ENCODE results near the gene LRP2.

Gene LRP2

DNA sequence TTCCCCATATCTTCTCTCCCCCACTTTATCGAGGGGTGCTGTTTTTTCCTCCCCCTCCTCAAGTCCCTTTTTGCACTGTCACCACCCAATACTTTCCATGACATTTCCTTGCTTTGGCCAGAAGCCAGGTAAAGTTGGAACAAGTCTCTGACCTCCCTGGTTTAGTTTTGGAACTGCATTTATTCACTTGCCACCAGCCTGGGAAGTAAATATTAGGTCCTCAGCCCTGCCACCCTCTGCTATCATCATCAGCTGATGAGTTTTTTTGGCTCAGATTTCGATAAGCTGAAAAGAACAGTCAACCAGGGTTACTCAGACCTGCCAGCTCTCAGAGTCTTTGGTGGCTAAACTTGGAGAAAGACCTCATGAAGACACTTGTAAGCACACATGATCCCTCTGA is 246.0 kb downstream of the LRP2 start:
- no peaks in the 10 kb centered on the region for H3K36me3 ChIP-seq (ENCODE audit: control insufficient read depth in 1 of 2, insufficient read depth in 2 of 2, low read length in 2 of 2)

GRCh38 chr2:169114056-169114455 is 248.3 kb downstream of the LRP2 start:
- H3K9me3 ChIP-seq (ENCODE audit: control insufficient read depth in 1 of 2, low read length in 2 of 2), result no peaks in the 10 kb centered on the region
- no peak overlapping the region for H3K27ac ChIP-seq (ENCODE audit: low read depth, low read length)
- H3K4me1 ChIP-seq (ENCODE audit: control insufficient read depth in 1 of 2, insufficient read depth in 2 of 2, low read length in 2 of 2), result no peaks in the 10 kb centered on the region
- H3K4me3 ChIP-seq (ENCODE audit: low read depth in 1 of 2, low read length in 2 of 2), result no peak overlapping the region
- H3K9ac ChIP-seq (ENCODE audit: low read depth in 1 of 2, low read length in 2 of 2), result no peak overlapping the region
- no peaks in the 10 kb centered on the region for H3K36me3 ChIP-seq (ENCODE audit: control insufficient read depth in 1 of 2, insufficient read depth in 2 of 2, low read length in 2 of 2)
- H3K27me3 ChIP-seq (ENCODE audit: control insufficient read depth in 1 of 2, insufficient read depth in 2 of 2, low read length in 2 of 2), result no peaks in the 10 kb centered on the region

More for the DNA sequence above, 246.0 kb downstream of the LRP2 start:
- Histone ChIP-seq H3K4me3 (ENCODE audit: low read depth in 1 of 2, low read length in 2 of 2) (no peak overlapping the region), H3K9ac (ENCODE audit: low read depth in 1 of 2, low read length in 2 of 2) (no peak overlapping the region), H3K9me3 (ENCODE audit: control insufficient read depth in 1 of 2, low read length in 2 of 2) (no peaks in the 10 kb centered on the region), H3K27ac (ENCODE audit: low read depth, low read length) (no peak overlapping the region), H3K4me1 (ENCODE audit: control insufficient read depth in 1 of 2, insufficient read depth in 2 of 2, low read length in 2 of 2) (no peaks in the 10 kb centered on the region), H3K27me3 (ENCODE audit: control insufficient read depth in 1 of 2, insufficient read depth in 2 of 2, low read length in 2 of 2) (no peaks in the 10 kb centered on the region)

- H3K27ac ChIP-seq (ENCODE audit: low read depth, low read length), result no peak overlapping the region
- H3K4me1 ChIP-seq (ENCODE audit: control insufficient read depth in 1 of 2, insufficient read depth in 2 of 2, low read length in 2 of 2), result no peaks in the 10 kb centered on the region
- H3K36me3 ChIP-seq (ENCODE audit: control insufficient read depth in 1 of 2, insufficient read depth in 2 of 2, low read length in 2 of 2), result no peaks in the 10 kb centered on the region
- H3K27me3 ChIP-seq (ENCODE audit: control insufficient read depth in 1 of 2, insufficient read depth in 2 of 2, low read length in 2 of 2), result no peaks in the 10 kb centered on the region
- H3K9ac ChIP-seq (ENCODE audit: low read depth in 1 of 2, low read length in 2 of 2), result no peak overlapping the region
- H3K4me3 ChIP-seq (ENCODE audit: low read depth in 1 of 2, low read length in 2 of 2), result no peak overlapping the region
- H3K9me3 ChIP-seq (ENCODE audit: control insufficient read depth in 1 of 2, low read length in 2 of 2), result no peaks in the 10 kb centered on the region
Measured at GRCh38 chr2:169112841-169113240, 249.5 kb downstream of the LRP2 start.

- Histone ChIP-seq H3K9ac (ENCODE audit: low read depth in 1 of 2, low read length in 2 of 2) (no peak overlapping the region), H3K27me3 (ENCODE audit: control insufficient read depth in 1 of 2, insufficient read depth in 2 of 2, low read length in 2 of 2) (no peaks in the 10 kb centered on the region), H3K4me1 (ENCODE audit: control insufficient read depth in 1 of 2, insufficient read depth in 2 of 2, low read length in 2 of 2) (peaks cover 0 to 1% of the 10 kb centered on the region in 2 donors), H3K27ac (ENCODE audit: low read depth, low read length) (no peak overlapping the region), H3K36me3 (ENCODE audit: control insufficient read depth in 1 of 2, insufficient read depth in 2 of 2, low read length in 2 of 2) (no peaks in the 10 kb centered on the region), H3K9me3 (ENCODE audit: control insufficient read depth in 1 of 2, low read length in 2 of 2) (no peaks in the 10 kb centered on the region), H3K4me3 (ENCODE audit: low read depth in 1 of 2, low read length in 2 of 2) (no peak overlapping the region)
Measured at GRCh38 chr2:169110916-169111315, 251.4 kb downstream of the LRP2 start.

GRCh38 chr2:169110419-169110818 is 251.9 kb downstream of the LRP2 start:
- H3K27me3 ChIP-seq (ENCODE audit: control insufficient read depth in 1 of 2, insufficient read depth in 2 of 2, low read length in 2 of 2), result no peaks in the 10 kb centered on the region
- H3K9ac ChIP-seq (ENCODE audit: low read depth in 1 of 2, low read length in 2 of 2), result no peak overlapping the region
- H3K36me3 ChIP-seq (ENCODE audit: control insufficient read depth in 1 of 2, insufficient read depth in 2 of 2, low read length in 2 of 2), result no peaks in the 10 kb centered on the region
- H3K4me3 ChIP-seq (ENCODE audit: low read depth in 1 of 2, low read length in 2 of 2), result no peak overlapping the region
- H3K27ac ChIP-seq (ENCODE audit: low read depth, low read length), result no peak overlapping the region
- peaks cover 0 to 5% of the 10 kb centered on the region in 2 donors for H3K4me1 ChIP-seq (ENCODE audit: control insufficient read depth in 1 of 2, insufficient read depth in 2 of 2, low read length in 2 of 2)
- H3K9me3 ChIP-seq (ENCODE audit: control insufficient read depth in 1 of 2, low read length in 2 of 2), result no peaks in the 10 kb centered on the region

DNA sequence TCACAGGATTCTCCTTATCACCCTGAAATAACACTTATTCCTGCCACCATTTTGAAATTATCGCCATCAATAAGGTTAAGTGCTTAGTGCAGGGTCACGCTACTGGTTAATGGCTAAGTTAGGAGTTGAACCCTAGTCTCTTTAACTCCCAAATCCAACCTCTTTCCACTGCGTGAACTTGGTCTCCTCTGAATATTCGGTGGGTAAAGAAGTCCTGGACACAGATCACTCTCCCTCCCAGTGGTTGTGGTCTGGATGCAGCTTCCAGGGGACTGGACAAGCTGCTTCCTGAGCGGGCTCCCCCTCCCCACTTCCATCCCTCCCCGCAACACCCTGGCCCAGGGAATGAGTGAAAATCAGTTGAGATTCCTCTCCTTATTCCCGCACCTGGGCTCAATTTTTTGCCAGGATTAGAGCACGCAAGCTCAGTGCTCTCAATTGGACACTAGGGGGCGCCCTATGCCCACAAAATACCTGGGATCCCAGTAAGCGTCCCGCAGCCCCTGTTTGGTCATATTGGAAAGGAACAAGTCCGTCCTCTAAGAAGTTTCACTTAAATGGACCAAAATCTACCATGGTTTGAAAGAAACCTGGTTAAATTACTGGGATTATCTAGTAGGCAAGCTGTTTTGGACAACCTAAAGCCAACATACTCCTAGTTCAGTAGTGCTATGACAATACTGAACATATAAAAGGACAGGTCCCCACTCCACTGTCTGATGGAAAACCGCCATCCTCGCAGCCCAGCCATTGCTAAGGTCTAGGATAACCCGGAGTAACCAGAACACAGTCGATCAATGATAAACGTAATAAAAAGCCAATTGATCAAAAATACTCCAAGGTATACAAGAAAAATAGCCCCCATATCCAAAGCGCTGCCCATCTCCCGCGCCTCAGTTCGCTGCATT is 252.6 kb downstream of the LRP2 start:
- H3K36me3 ChIP-seq (ENCODE audit: control insufficient read depth in 1 of 2, insufficient read depth in 2 of 2, low read length in 2 of 2), result no peaks in the 10 kb centered on the region
- H3K9me3 ChIP-seq (ENCODE audit: control insufficient read depth in 1 of 2, low read length in 2 of 2), result no peaks in the 10 kb centered on the region
- H3K27me3 ChIP-seq (ENCODE audit: control insufficient read depth in 1 of 2, insufficient read depth in 2 of 2, low read length in 2 of 2), result no peaks in the 10 kb centered on the region
- no peak overlapping the region for H3K9ac ChIP-seq (ENCODE audit: low read depth in 1 of 2, low read length in 2 of 2)
- peaks cover 0 to 5% of the 10 kb centered on the region in 2 donors for H3K4me1 ChIP-seq (ENCODE audit: control insufficient read depth in 1 of 2, insufficient read depth in 2 of 2, low read length in 2 of 2)
- H3K27ac ChIP-seq (ENCODE audit: low read depth, low read length), result no peak overlapping the region
- no peak overlapping the region for H3K4me3 ChIP-seq (ENCODE audit: low read depth in 1 of 2, low read length in 2 of 2)

- Histone ChIP-seq H3K4me3 (ENCODE audit: low read depth in 1 of 2, low read length in 2 of 2) (no peak overlapping the region), H3K4me1 (ENCODE audit: control insufficient read depth in 1 of 2, insufficient read depth in 2 of 2, low read length in 2 of 2) (peaks cover 0 to 5% of the 10 kb centered on the region in 2 donors), H3K27ac (ENCODE audit: low read depth, low read length) (no peak overlapping the region)
Measured at GRCh38 chr2:169108099-169108884, 254.0 kb downstream of the LRP2 start.

DNA sequence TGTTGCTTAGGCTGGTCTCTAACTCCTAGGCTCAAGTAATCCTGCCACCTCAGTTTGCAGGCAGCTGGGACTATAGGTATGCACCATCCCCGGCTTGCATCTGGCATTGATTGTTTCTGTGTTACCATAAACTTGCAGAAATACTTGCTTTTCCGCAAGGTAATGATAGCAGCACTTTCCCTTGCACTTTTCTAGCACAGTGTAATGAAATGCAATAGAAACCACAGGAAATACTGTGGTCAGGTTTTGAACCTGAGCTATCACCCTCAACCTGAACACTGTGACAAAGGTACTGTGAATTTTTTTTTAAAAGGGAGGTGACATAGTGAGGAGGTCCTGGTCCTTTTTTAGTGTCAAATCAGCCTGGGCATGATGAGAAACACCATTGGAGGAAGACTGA is 254.7 kb downstream of the LRP2 start:
- no peaks in the 10 kb centered on the region for H3K36me3 ChIP-seq (ENCODE audit: control insufficient read depth in 1 of 2, insufficient read depth in 2 of 2, low read length in 2 of 2)
- H3K27ac ChIP-seq (ENCODE audit: low read depth, low read length), result no peak overlapping the region
- H3K4me1 ChIP-seq (ENCODE audit: control insufficient read depth in 1 of 2, insufficient read depth in 2 of 2, low read length in 2 of 2), result peaks cover 0 to 5% of the 10 kb centered on the region in 2 donors
- H3K4me3 ChIP-seq (ENCODE audit: low read depth in 1 of 2, low read length in 2 of 2), result no peak overlapping the region
- H3K27me3 ChIP-seq (ENCODE audit: control insufficient read depth in 1 of 2, insufficient read depth in 2 of 2, low read length in 2 of 2), result no peaks in the 10 kb centered on the region
- no peaks in the 10 kb centered on the region for H3K9me3 ChIP-seq (ENCODE audit: control insufficient read depth in 1 of 2, low read length in 2 of 2)
- no peak overlapping the region for H3K9ac ChIP-seq (ENCODE audit: low read depth in 1 of 2, low read length in 2 of 2)

More at GRCh38 chr2:169108099-169108884, 254.0 kb downstream of the LRP2 start:
- Histone ChIP-seq H3K36me3 (ENCODE audit: control insufficient read depth in 1 of 2, insufficient read depth in 2 of 2, low read length in 2 of 2) (no peaks in the 10 kb centered on the region), H3K9ac (ENCODE audit: low read depth in 1 of 2, low read length in 2 of 2) (no peak overlapping the region), H3K27me3 (ENCODE audit: control insufficient read depth in 1 of 2, insufficient read depth in 2 of 2, low read length in 2 of 2) (no peaks in the 10 kb centered on the region), H3K9me3 (ENCODE audit: control insufficient read depth in 1 of 2, low read length in 2 of 2) (no peaks in the 10 kb centered on the region)

- H3K4me3 ChIP-seq (ENCODE audit: low read depth in 1 of 2, low read length in 2 of 2), result no peak overlapping the region
- H3K36me3 ChIP-seq (ENCODE audit: control insufficient read depth in 1 of 2, insufficient read depth in 2 of 2, low read length in 2 of 2), result no peaks in the 10 kb centered on the region
- no peak overlapping the region for H3K9ac ChIP-seq (ENCODE audit: low read depth in 1 of 2, low read length in 2 of 2)
- H3K27me3 ChIP-seq (ENCODE audit: control insufficient read depth in 1 of 2, insufficient read depth in 2 of 2, low read length in 2 of 2), result no peaks in the 10 kb centered on the region
- no peaks in the 10 kb centered on the region for H3K9me3 ChIP-seq (ENCODE audit: control insufficient read depth in 1 of 2, low read length in 2 of 2)
- no peak overlapping the region for H3K27ac ChIP-seq (ENCODE audit: low read depth, low read length)
- H3K4me1 ChIP-seq (ENCODE audit: control insufficient read depth in 1 of 2, insufficient read depth in 2 of 2, low read length in 2 of 2), result peaks cover 0 to 5% of the 10 kb centered on the region in 2 donors
Measured at GRCh38 chr2:169106563-169107545, 255.5 kb downstream of the LRP2 start.
